ENCODE data around the gene LCN15. TPM values are rescaled to one million over a fixed set of nuclear protein-coding genes. Genes with fewer than 3 reads are reported as not detected.
"Not testable (repeated sequence)": the region's sequence is repeated elsewhere in the genome, so short reads cannot be mapped to it uniquely, and the experiment has no call there.

The LCN15 gene
- total RNA-seq, 1 donor = not detected

GRCh38 chr9:136769710-136770191 lies 5.4 kb upstream of the LCN15 start:
- no peaks in the 10 kb centered on the region for H3K9me3 ChIP-seq (ENCODE audit: low read depth, low read length)
- H3K4me1 ChIP-seq (ENCODE audit: insufficient read depth, low read length) = no peaks in the 10 kb centered on the region
- H3K27me3 ChIP-seq (ENCODE audit: insufficient read depth, low read length) = no peaks in the 10 kb centered on the region
- no peak overlapping the region for H3K4me3 ChIP-seq (ENCODE audit: low read length)

GRCh38 chr9:136766410-136767120 lies 2.2 kb upstream of the LCN15 start:
- H3K4me3 ChIP-seq (ENCODE audit: low read length); H3K27me3 ChIP-seq (ENCODE audit: insufficient read depth, low read length); H3K9me3 ChIP-seq (ENCODE audit: low read depth, low read length); H3K4me1 ChIP-seq (ENCODE audit: insufficient read depth, low read length): not testable (repeated sequence)

- H3K4me3 ChIP-seq (ENCODE audit: low read length); H3K9me3 ChIP-seq (ENCODE audit: low read depth, low read length); H3K4me1 ChIP-seq (ENCODE audit: insufficient read depth, low read length); H3K27me3 ChIP-seq (ENCODE audit: insufficient read depth, low read length): not testable (repeated sequence)
Observed at GRCh38 chr9:136765745-136766409, 1.6 kb upstream of the LCN15 start.

GRCh38 chr9:136765041-136765440 lies 723 bp upstream of the LCN15 start:
- Histone ChIP-seq H3K4me3 (ENCODE audit: low read length) (no peak overlapping the region), H3K27me3 (ENCODE audit: insufficient read depth, low read length) (no peaks in the 10 kb centered on the region), H3K4me1 (ENCODE audit: insufficient read depth, low read length) (no peaks in the 10 kb centered on the region), H3K9me3 (ENCODE audit: low read depth, low read length) (no peaks in the 10 kb centered on the region)

- Histone ChIP-seq H3K4me1 (ENCODE audit: insufficient read depth, low read length) (no peaks in the 10 kb centered on the region), H3K27me3 (ENCODE audit: insufficient read depth, low read length) (no peaks in the 10 kb centered on the region), H3K4me3 (ENCODE audit: low read length) (no peak overlapping the region)
Observed at GRCh38 chr9:136763649-136764035, 676 bp downstream of the LCN15 start.

GRCh38 chr9:136762915-136763648 lies 1.2 kb downstream of the LCN15 start:
- H3K27me3 ChIP-seq (ENCODE audit: insufficient read depth, low read length) = no peaks in the 10 kb centered on the region
- H3K4me3 ChIP-seq (ENCODE audit: low read length) = no peak overlapping the region
- peaks cover 5% of the 10 kb centered on the region for H3K4me1 ChIP-seq (ENCODE audit: insufficient read depth, low read length)
- no peaks in the 10 kb centered on the region for H3K9me3 ChIP-seq (ENCODE audit: low read depth, low read length)

More at GRCh38 chr9:136763649-136764035, 676 bp downstream of the LCN15 start:
- no peaks in the 10 kb centered on the region for H3K9me3 ChIP-seq (ENCODE audit: low read depth, low read length)

GRCh38 chr9:136762221-136762691 lies 2.1 kb downstream of the LCN15 start:
- H3K9me3 ChIP-seq (ENCODE audit: low read depth, low read length) = no peaks in the 10 kb centered on the region
- H3K4me3 ChIP-seq (ENCODE audit: low read length) = no peak overlapping the region
- H3K27me3 ChIP-seq (ENCODE audit: insufficient read depth, low read length) = no peaks in the 10 kb centered on the region
- peaks cover 7% of the 10 kb centered on the region for H3K4me1 ChIP-seq (ENCODE audit: insufficient read depth, low read length)

- Histone ChIP-seq H3K27me3 (ENCODE audit: insufficient read depth, low read length) (no peaks in the 10 kb centered on the region), H3K4me1 (ENCODE audit: insufficient read depth, low read length) (peaks cover 7% of the 10 kb centered on the region), H3K4me3 (ENCODE audit: low read length) (no peak overlapping the region), H3K9me3 (ENCODE audit: low read depth, low read length) (no peaks in the 10 kb centered on the region)
Observed at GRCh38 chr9:136761545-136761981, 2.8 kb downstream of the LCN15 start.

- H3K4me1 ChIP-seq (ENCODE audit: insufficient read depth, low read length); H3K27me3 ChIP-seq (ENCODE audit: insufficient read depth, low read length); H3K4me3 ChIP-seq (ENCODE audit: low read length); H3K9me3 ChIP-seq (ENCODE audit: low read depth, low read length): not testable (repeated sequence)
Observed at GRCh38 chr9:136760834-136761544, 3.3 kb downstream of the LCN15 start.

GRCh38 chr9:136760424-136760823 lies 3.9 kb downstream of the LCN15 start:
- Histone ChIP-seq H3K4me1 (ENCODE audit: insufficient read depth, low read length) (peaks cover 7% of the 10 kb centered on the region), H3K4me3 (ENCODE audit: low read length) (no peak overlapping the region), H3K27me3 (ENCODE audit: insufficient read depth, low read length) (no peaks in the 10 kb centered on the region), H3K9me3 (ENCODE audit: low read depth, low read length) (no peaks in the 10 kb centered on the region)

GRCh38 chr9:136759436-136760325 lies 4.6 kb downstream of the LCN15 start:
- H3K9me3 ChIP-seq (ENCODE audit: low read depth, low read length) = no peaks in the 10 kb centered on the region
- H3K4me3 ChIP-seq (ENCODE audit: low read length) = no peak overlapping the region
- peaks cover 7% of the 10 kb centered on the region for H3K4me1 ChIP-seq (ENCODE audit: insufficient read depth, low read length)
- no peaks in the 10 kb centered on the region for H3K27me3 ChIP-seq (ENCODE audit: insufficient read depth, low read length)

- peaks cover 7% of the 10 kb centered on the region for H3K4me1 ChIP-seq (ENCODE audit: insufficient read depth, low read length)
- H3K4me3 ChIP-seq (ENCODE audit: low read length) = no peak overlapping the region
Observed at GRCh38 chr9:136759001-136759400, 5.3 kb downstream of the LCN15 start.

GRCh38 chr9:136757751-136758140 lies 6.6 kb downstream of the LCN15 start:
- Histone ChIP-seq H3K9me3 (ENCODE audit: low read depth, low read length) (no peaks in the 10 kb centered on the region), H3K4me3 (ENCODE audit: low read length) (no peak overlapping the region), H3K4me1 (ENCODE audit: insufficient read depth, low read length) (peaks cover 7% of the 10 kb centered on the region)

More at GRCh38 chr9:136759001-136759400, 5.3 kb downstream of the LCN15 start:
- Histone ChIP-seq H3K9me3 (ENCODE audit: low read depth, low read length) (no peaks in the 10 kb centered on the region), H3K27me3 (ENCODE audit: insufficient read depth, low read length) (no peaks in the 10 kb centered on the region)

GRCh38 chr9:136757328-136757727 lies 7.0 kb downstream of the LCN15 start:
- Histone ChIP-seq H3K9me3 (ENCODE audit: low read depth, low read length) (peaks cover 4% of the 10 kb centered on the region), H3K27me3 (ENCODE audit: insufficient read depth, low read length) (no peaks in the 10 kb centered on the region), H3K4me1 (ENCODE audit: insufficient read depth, low read length) (peaks cover 7% of the 10 kb centered on the region), H3K4me3 (ENCODE audit: low read length) (no peak overlapping the region)

More at GRCh38 chr9:136757751-136758140, 6.6 kb downstream of the LCN15 start:
- H3K27me3 ChIP-seq (ENCODE audit: insufficient read depth, low read length) = no peaks in the 10 kb centered on the region
